Mucosa of stomach (tissue), 1 donor: ENCODE results near the gene PCSK6.

Experiments
- H3K27me3 ChIP-seq: one replicate; pipeline ENCODE4 v1.7.0; 2013; ENCODE audit warnings: mild to moderate bottlenecking, low read length; ENCODE audit not compliant: control insufficient read depth, insufficient read depth
- H3K36me3 ChIP-seq: one replicate; pipeline ENCODE4 v1.7.0; 2013; ENCODE audit warnings: low read length; ENCODE audit not compliant: control insufficient read depth, insufficient read depth
- H3K4me1 ChIP-seq: one replicate; pipeline ENCODE4 v1.7.0; 2013; ENCODE audit warnings: mild to moderate bottlenecking, low read length; ENCODE audit not compliant: control insufficient read depth, insufficient read depth
- H3K4me3 ChIP-seq: one replicate; pipeline ENCODE4 v1.7.0; 2013; ENCODE audit warnings: low read length
- H3K9ac ChIP-seq: one replicate; pipeline ENCODE4 v1.7.0; 2013; ENCODE audit warnings: mild to moderate bottlenecking, low read length, moderate library complexity
- H3K9me3 ChIP-seq: one replicate; pipeline ENCODE4 v1.7.0; 2013; ENCODE audit warnings: mild to moderate bottlenecking, low read length, moderate library complexity; ENCODE audit not compliant: control insufficient read depth
- donor health status: Pancreatic carcinoma.

The PCSK6 gene

GRCh38 chr15:101441696-101442095, 47.8 kb downstream of the PCSK6 start:
- H3K9ac ChIP-seq, result no peak overlapping the region
- peaks cover 32% of the 10 kb centered on the region for H3K4me1 ChIP-seq
- no peaks in the 10 kb centered on the region for H3K36me3 ChIP-seq
- no peaks in the 10 kb centered on the region for H3K9me3 ChIP-seq
- H3K4me3 ChIP-seq, result no peak overlapping the region
- H3K27me3 ChIP-seq, result no peaks in the 10 kb centered on the region

- no peaks in the 10 kb centered on the region for H3K36me3 ChIP-seq
- H3K4me3 ChIP-seq, result no peak overlapping the region
- no peaks in the 10 kb centered on the region for H3K9me3 ChIP-seq
- peaks cover 28% of the 10 kb centered on the region for H3K4me1 ChIP-seq
- H3K27me3 ChIP-seq, result no peaks in the 10 kb centered on the region
- H3K9ac ChIP-seq, result no peak overlapping the region
Measured at GRCh38 chr15:101440846-101441590, 48.5 kb downstream of the PCSK6 start.

GRCh38 chr15:101439920-101440319, 49.6 kb downstream of the PCSK6 start:
- H3K9ac ChIP-seq, result no peak overlapping the region
- peaks cover 19% of the 10 kb centered on the region for H3K4me1 ChIP-seq

DNA sequence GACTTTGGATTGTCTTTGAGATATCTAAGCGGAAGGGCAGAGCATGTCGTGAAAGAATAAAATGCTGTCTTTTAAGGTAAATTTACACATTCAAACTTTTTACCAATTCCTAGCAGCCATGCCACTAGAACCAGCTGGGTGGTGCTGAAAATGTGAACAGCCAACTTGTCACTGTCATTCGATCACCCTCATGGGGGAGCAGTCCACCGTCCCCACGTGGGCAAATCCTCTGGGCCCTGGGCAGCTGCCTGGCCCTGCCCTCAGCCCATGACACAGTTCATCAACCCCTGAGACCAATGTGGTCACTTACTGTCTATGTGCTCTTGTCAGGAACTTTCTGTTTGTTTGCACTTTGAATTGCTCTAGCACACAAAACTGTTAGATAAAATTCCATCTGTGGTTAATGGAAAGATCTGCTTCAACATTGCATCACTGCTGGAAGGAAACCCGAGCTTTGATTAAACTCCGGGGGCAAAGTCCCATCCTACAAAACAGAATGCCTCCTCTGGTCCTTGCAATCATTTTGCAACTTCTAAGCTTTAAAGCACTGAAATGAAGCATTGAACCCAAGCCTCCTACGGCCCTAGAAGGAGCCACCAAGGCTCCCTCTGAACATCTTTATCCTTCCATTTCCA, 50.1 kb downstream of the PCSK6 start:
- Histone ChIP-seq H3K4me3 (no peak overlapping the region), H3K4me1 (peaks cover 18% of the 10 kb centered on the region), H3K9ac (no peak overlapping the region), H3K27me3 (no peaks in the 10 kb centered on the region), H3K9me3 (no peaks in the 10 kb centered on the region), H3K36me3 (no peaks in the 10 kb centered on the region)

More at GRCh38 chr15:101439920-101440319, 49.6 kb downstream of the PCSK6 start:
- Histone ChIP-seq H3K9me3 (no peaks in the 10 kb centered on the region), H3K36me3 (no peaks in the 10 kb centered on the region), H3K27me3 (no peaks in the 10 kb centered on the region), H3K4me3 (no peak overlapping the region)

DNA sequence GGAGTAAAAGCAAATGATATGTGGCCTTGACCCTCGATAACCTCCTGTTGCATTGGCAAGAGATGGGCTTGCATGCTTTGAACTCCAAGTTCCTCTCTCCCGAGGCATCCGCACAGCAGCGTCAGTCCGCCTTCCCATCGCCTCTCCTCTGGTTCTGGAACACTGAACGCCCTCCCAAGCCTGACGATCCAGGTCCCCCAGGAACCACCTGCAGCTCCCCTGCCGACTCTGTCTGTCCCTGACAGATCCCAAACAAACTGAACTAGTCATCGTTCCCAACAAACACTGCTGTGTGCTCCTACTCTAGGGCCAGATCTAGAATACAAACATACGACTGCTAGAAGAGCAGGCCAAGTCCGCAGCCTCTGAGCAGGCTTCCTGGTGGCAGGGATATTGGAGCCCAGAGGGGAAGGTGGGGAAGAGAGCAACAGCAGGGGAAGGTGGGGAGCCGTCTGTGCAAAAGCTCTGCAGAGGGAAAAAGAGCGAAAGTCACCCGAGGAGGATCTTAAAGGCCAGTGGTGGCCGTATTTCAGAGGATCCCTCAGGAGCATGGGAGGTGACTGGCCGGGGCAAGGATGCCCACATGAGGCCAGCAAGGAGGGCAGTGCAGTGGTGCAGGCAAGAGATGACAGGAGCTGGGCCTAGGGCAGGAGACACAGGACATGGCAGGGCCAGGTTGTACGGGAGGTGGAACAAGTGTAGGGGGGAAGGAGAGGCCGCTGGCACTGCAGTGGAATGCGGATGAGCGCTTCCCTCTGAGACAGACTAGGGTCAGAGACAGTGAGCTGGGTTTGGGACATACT, 50.8 kb downstream of the PCSK6 start:
- H3K9me3 ChIP-seq, result no peaks in the 10 kb centered on the region
- no peaks in the 10 kb centered on the region for H3K36me3 ChIP-seq
- no peak overlapping the region for H3K4me3 ChIP-seq
- H3K4me1 ChIP-seq, result peaks cover 18% of the 10 kb centered on the region
- no peaks in the 10 kb centered on the region for H3K27me3 ChIP-seq
- no peak overlapping the region for H3K9ac ChIP-seq

GRCh38 chr15:101437618-101438481, 51.7 kb downstream of the PCSK6 start:
- Histone ChIP-seq H3K36me3 (no peaks in the 10 kb centered on the region), H3K4me1 (peaks cover 18% of the 10 kb centered on the region), H3K27me3 (no peaks in the 10 kb centered on the region), H3K4me3 (no peak overlapping the region), H3K9me3 (no peaks in the 10 kb centered on the region), H3K9ac (no peak overlapping the region)

DNA sequence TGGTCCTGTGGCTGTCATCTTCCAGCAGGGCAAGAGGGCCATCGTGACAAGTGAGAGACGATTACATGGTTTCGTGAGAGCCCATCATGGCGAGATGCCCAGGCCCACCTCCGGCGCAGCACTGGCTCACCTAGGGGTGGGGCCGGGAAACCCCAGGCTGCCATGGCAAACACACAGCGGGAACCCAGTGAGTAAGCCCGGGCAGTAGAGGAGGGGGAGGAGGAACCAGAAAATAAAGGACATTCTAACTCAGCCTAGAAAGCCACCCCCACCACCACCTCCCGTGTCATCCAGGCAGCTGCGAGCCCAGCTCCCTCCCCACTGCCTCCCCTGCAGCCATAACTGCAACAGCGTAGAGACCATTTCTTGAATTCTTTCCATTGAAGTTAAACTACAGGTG, 52.3 kb downstream of the PCSK6 start:
- H3K4me3 ChIP-seq, result no peak overlapping the region
- no peak overlapping the region for H3K9ac ChIP-seq
- H3K9me3 ChIP-seq, result no peaks in the 10 kb centered on the region
- H3K27me3 ChIP-seq, result no peaks in the 10 kb centered on the region
- H3K36me3 ChIP-seq, result no peaks in the 10 kb centered on the region
- peaks cover 18% of the 10 kb centered on the region for H3K4me1 ChIP-seq

DNA sequence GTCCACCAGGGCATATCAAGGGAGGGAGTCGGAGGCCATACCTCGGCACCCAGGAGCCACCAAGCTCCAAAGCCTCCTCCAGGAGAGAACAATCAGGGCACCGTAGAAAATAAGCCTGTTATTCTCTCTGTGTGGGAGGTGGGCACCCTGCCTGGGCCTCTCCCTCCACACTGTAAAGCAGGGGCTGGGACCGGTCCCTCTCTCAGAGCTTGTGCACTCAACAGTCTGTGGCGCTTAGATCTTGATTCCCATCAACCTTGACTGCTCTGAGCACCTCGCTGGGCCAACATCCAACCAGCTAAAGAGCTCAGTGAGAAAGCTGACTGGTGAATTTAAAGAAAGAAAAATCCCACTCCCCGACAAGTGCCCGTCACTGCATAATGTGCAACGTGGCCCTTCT, 53.0 kb downstream of the PCSK6 start:
- H3K9ac ChIP-seq, result no peak overlapping the region
- H3K4me3 ChIP-seq, result no peak overlapping the region
- H3K9me3 ChIP-seq, result no peaks in the 10 kb centered on the region
- peaks cover 18% of the 10 kb centered on the region for H3K4me1 ChIP-seq
- no peaks in the 10 kb centered on the region for H3K27me3 ChIP-seq
- H3K36me3 ChIP-seq, result no peaks in the 10 kb centered on the region

DNA sequence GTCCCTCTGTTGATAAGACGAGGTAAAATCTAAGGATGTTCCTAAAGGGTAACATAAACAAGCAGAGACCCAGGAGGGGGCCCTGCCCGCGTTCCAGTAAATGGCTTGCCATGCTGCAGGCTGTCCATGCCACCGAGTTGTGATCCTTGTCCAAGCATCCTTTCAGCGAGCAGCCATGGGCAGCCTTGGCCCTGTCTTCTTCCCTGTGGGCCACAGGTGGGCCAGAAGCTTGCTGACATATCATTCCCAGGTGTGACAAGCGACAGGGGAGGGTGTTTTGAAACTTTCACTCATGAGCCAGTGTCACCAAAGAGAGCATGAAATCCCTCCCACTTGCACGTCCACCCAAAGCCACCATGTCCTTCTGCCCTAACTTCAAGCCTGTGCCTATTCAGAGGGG, 53.7 kb downstream of the PCSK6 start:
- Histone ChIP-seq H3K9me3 (no peaks in the 10 kb centered on the region), H3K9ac (no peak overlapping the region), H3K4me1 (peaks cover 14% of the 10 kb centered on the region), H3K4me3 (no peak overlapping the region), H3K27me3 (no peaks in the 10 kb centered on the region), H3K36me3 (no peaks in the 10 kb centered on the region)

GRCh38 chr15:101434032-101434920, 55.2 kb downstream of the PCSK6 start:
- Histone ChIP-seq H3K27me3 (no peaks in the 10 kb centered on the region), H3K36me3 (no peaks in the 10 kb centered on the region), H3K9ac (no peak overlapping the region)

DNA sequence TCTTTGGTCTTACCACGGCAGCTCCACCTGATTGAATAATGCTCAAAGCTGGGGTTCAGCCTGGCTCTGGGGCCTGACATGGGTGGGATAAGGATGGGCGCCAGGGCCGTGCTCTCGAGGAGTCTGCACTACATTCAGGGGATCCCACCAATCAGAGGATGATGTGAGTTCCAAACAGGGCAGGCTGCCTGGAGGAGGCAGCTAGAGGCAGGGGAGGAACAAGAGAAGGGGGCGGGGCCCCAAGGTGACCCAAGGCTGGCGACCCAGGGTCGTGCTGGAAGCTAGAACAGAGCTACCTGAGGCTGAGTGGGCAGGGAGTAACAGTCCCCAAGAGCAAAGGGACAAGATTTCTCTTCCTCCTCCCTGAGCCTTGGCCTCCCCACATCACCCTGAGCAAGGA, 56.1 kb downstream of the PCSK6 start:
- Histone ChIP-seq H3K9ac (no peak overlapping the region), H3K27me3 (no peaks in the 10 kb centered on the region), H3K9me3 (no peaks in the 10 kb centered on the region), H3K4me3 (no peak overlapping the region), H3K36me3 (no peaks in the 10 kb centered on the region), H3K4me1 (peaks cover under 1% of the 10 kb centered on the region)

More at GRCh38 chr15:101434032-101434920, 55.2 kb downstream of the PCSK6 start:
- Histone ChIP-seq H3K9me3 (no peaks in the 10 kb centered on the region), H3K4me1 (peaks cover 9% of the 10 kb centered on the region), H3K4me3 (no peak overlapping the region)
